NCI-H2029 (cell line): ENCODE measurements around the gene SNN.

Experiments used
- DNase-seq: peaks from one replicate; lab custom pipeline; 2025; lab: John Stamatoyannopoulos, UW

SNN gene

GRCh38 chr16:11699234-11699894 lies 31.1 kb downstream of the SNN start:
- DNase-seq: no peak

- no peak for DNase-seq
These were observed 32.2 kb downstream of the SNN start for GRCh38 chr16:11700264-11701029.

- no peak for DNase-seq
These were observed 37.2 kb downstream of the SNN start for GRCh38 chr16:11705311-11706025.

- DNase-seq: no peak
These were observed 38.0 kb downstream of the SNN start for GRCh38 chr16:11706180-11706742.

- DNase-seq: no peak
These were observed 39.5 kb downstream of the SNN start for GRCh38 chr16:11707679-11708197.

GRCh38 chr16:11708421-11708820 lies 40.2 kb downstream of the SNN start:
- DNase-seq: no peak

GRCh38 chr16:11711662-11712061 lies 43.4 kb downstream of the SNN start:
- DNase-seq: no peak

- no peak for DNase-seq
These were observed 43.9 kb downstream of the SNN start for GRCh38 chr16:11712122-11712521.

- DNase-seq: no peak
These were observed 47.1 kb downstream of the SNN start for GRCh38 chr16:11715246-11715947.

GRCh38 chr16:11716336-11716735 lies 48.1 kb downstream of the SNN start:
- no peak for DNase-seq

- no peak for DNase-seq
These were observed 49.6 kb downstream of the SNN start for GRCh38 chr16:11717811-11718210.

GRCh38 chr16:11719171-11719570 lies 50.9 kb downstream of the SNN start:
- no peak for DNase-seq

GRCh38 chr16:11719762-11720161 lies 51.5 kb downstream of the SNN start:
- no peak for DNase-seq

GRCh38 chr16:11721781-11722467 lies 53.7 kb downstream of the SNN start:
- no peak for DNase-seq

- DNase-seq: no peak
These were observed 54.2 kb downstream of the SNN start for GRCh38 chr16:11722468-11722808.

- no peak for DNase-seq
These were observed 57.2 kb downstream of the SNN start for GRCh38 chr16:11725457-11725856.

GRCh38 chr16:11726008-11726407 lies 57.8 kb downstream of the SNN start:
- DNase-seq: no peak

- no peak for DNase-seq
These were observed 59.7 kb downstream of the SNN start for GRCh38 chr16:11727796-11728543.
